Upper lobe of left lung (tissue), 6 donors: ENCODE data around the gene CRACDL. TPM values are rescaled to one million over a fixed set of nuclear protein-coding genes. Genes with fewer than 3 reads are reported as not detected.
A peak's percentile ranks its signal among the peaks of the same experiment; 100 is the strongest.

Source experiments
- ATAC-seq, 2 donors: fragments of 200-7000 bp; cut with Tn5 transposase; one replicate each; pipeline ENCODE4 v1.9.1; 2022; ENCODE audit warnings: mild to moderate bottlenecking in 2 of 2, moderate library complexity in 2 of 2; ENCODE audit not compliant: low FRiP score in 2 of 2
- DNase-seq, 2 donors: peaks; one replicate each; pipeline ENCODE4 v3.0.0-alpha.2; 2019 to 2020
- H3K27ac ChIP-seq, 4 donors: fragments of 200-600 bp; sonication (generic); one replicate each; pipeline ENCODE4 v1.5.1; 2016 to 2019
- H3K27me3 ChIP-seq, 4 donors: fragments of 200-600 bp; sonication (generic); one replicate each; pipeline ENCODE4 v1.5.1; 2017 to 2019
- H3K36me3 ChIP-seq, 4 donors: fragments of 200-600 bp; sonication (generic); one replicate each; pipeline ENCODE4 v1.5.1; 2016 to 2019
- H3K4me1 ChIP-seq, 4 donors: fragments of 200-600 bp; sonication (generic); one replicate each; pipeline ENCODE4 v1.5.1; 2018 to 2019
- H3K4me3 ChIP-seq, 4 donors: fragments of 200-600 bp; sonication (generic); one replicate each; pipeline ENCODE4 v1.5.1; 2017 to 2019; ENCODE audit warnings: mild to moderate bottlenecking in 2 of 4, moderate library complexity in 1 of 4
- H3K9me3 ChIP-seq, 4 donors: fragments of 200-600 bp; sonication (generic); one replicate each; pipeline ENCODE4 v1.5.1; 2018 to 2019
- CTCF ChIP-seq, 6 experiments: fragments of 450-650 bp in 4 of 6; fragments of 200-600 bp in 2 of 6; sonication (generic) in 2 of 6; IDR thresholded peaks; one replicate each; pipeline ENCODE4 v1.5.1; 2016 to 2019; ENCODE audit warnings: antibody characterized with exemption in 6 of 6
- EP300 ChIP-seq, 4 donors: sonication (generic); formaldehyde crosslinking; IDR thresholded peaks; one replicate each; pipeline ENCODE4 v1.5.1; 2017; ENCODE audit warnings: antibody characterized with exemption in 4 of 4, control low read depth in 2 of 4
- POLR2A ChIP-seq, 4 donors: fragments of 450-650 bp; IDR thresholded peaks; one replicate each; pipeline ENCODE4 v1.5.1; 2016 to 2017; ENCODE audit warnings: antibody characterized with exemption in 4 of 4, mild to moderate bottlenecking in 2 of 4
- POLR2AphosphoS5 ChIP-seq, 2 donors: sonication (generic); formaldehyde crosslinking; IDR thresholded peaks; one replicate each; pipeline ENCODE4 v1.5.1; 2017; ENCODE audit warnings: antibody characterized with exemption in 2 of 2
- WGBS, 2 donors: methylation state at CpG; one replicate each; pipeline ENCODE4 v1.1.5; 2017 to 2018; 5-methylcytosine and 5-hydroxymethylcytosine counted together
- total RNA-seq, 6 donors: library from RNA; depleted of rRNA in 4 of 6; stranded (reverse); fragments of >200 nt in 4 of 6; gene quantifications; one replicate each; pipeline versions ENCODE4 v1.1.0 to v1.2.1, GENCODE V29; 2016 to 2021
- donor health status: DM: no; HTN: no; CAD: no; lungs with moderate emphysema.
- donor health status: DM: no; HTN: yes; CAD: no; lungs with severe emphysema.

CRACDL gene
- total RNA-seq, 6 donors from 2014 or later: 14.6 to 33.4 (median 20.2) TPM

- H3K4me1 ChIP-seq: peaks cover 0 to 5% (median 2%) of the 10 kb centered on the region in 4 donors
- DNase-seq (no peak), ATAC-seq (no peak)
- no peaks in the 10 kb centered on the region for H3K27me3 ChIP-seq
- H3K36me3 ChIP-seq: no peaks in the 10 kb centered on the region
- no peak overlapping the region for H3K4me3 ChIP-seq
- 85 to 88% methylated on average over 1 of the region's 1 CpG for WGBS, 2 donors
- no peaks in the 10 kb centered on the region for H3K9me3 ChIP-seq
- TF ChIP-seq EP300 (IDR thresholded peaks at IDR 0.05) (no peak), POLR2AphosphoS5 (IDR thresholded peaks at IDR 0.05) (no peak), POLR2A (IDR thresholded peaks at IDR 0.05) (no peak), CTCF (IDR thresholded peaks at IDR 0.05) (no peak)
- H3K27ac ChIP-seq: no peak overlapping the region
Measured at GRCh38 chr2:98751748-98752147, 184.3 kb downstream of the CRACDL start.

- DNase-seq (peak in 1 of 2 donors; percentile 22), ATAC-seq (no peak)
- Histone ChIP-seq H3K9me3 (no peaks in the 10 kb centered on the region), H3K27me3 (no peaks in the 10 kb centered on the region), H3K4me3 (no peak overlapping the region), H3K4me1 (peaks cover 0 to 5% (median 2%) of the 10 kb centered on the region in 4 donors), H3K36me3 (no peaks in the 10 kb centered on the region), H3K27ac (peak overlapping the region in 1 of 4 donors; percentile 6)
- 91 to 97% methylated on average over 5 to 9 of the region's 9 CpGs for WGBS, 2 donors
- TF ChIP-seq POLR2AphosphoS5 (IDR thresholded peaks at IDR 0.05) (no peak), EP300 (IDR thresholded peaks at IDR 0.05) (no peak), CTCF (IDR thresholded peaks at IDR 0.05) (no peak), POLR2A (IDR thresholded peaks at IDR 0.05) (no peak)
Measured at GRCh38 chr2:98750593-98751282, 185.3 kb downstream of the CRACDL start.

GRCh38 chr2:98749066-98749450 is 187.0 kb downstream of the CRACDL start:
- ATAC-seq (peak; percentile 82 to 90), DNase-seq (peak in 1 of 2 donors; percentile 56)
- Histone ChIP-seq H3K27me3 (no peaks in the 10 kb centered on the region), H3K27ac (peak overlapping the region in 1 of 4 donors; percentile 62), H3K4me1 (peaks cover 2 to 7% (median 4%) of the 10 kb centered on the region in 4 donors), H3K36me3 (no peaks in the 10 kb centered on the region), H3K4me3 (no peak overlapping the region), H3K9me3 (no peaks in the 10 kb centered on the region)
- TF ChIP-seq POLR2AphosphoS5 (IDR thresholded peaks at IDR 0.05) (peak; percentile 42 to 54), EP300 (IDR thresholded peaks at IDR 0.05) (peak in 1 of 4 donors; percentile 15), POLR2A (IDR thresholded peaks at IDR 0.05) (peak in 1 of 4 donors; percentile 52), CTCF (IDR thresholded peaks at IDR 0.05) (no peak)

- ATAC-seq: peak in 1 of 2 donors; percentile 5
- no peak for TF ChIP-seq POLR2AphosphoS5 (IDR thresholded peaks at IDR 0.05)
- no peak for TF ChIP-seq POLR2A (IDR thresholded peaks at IDR 0.05)
- TF ChIP-seq EP300 (IDR thresholded peaks at IDR 0.05): no peak
- no peak for TF ChIP-seq CTCF (IDR thresholded peaks at IDR 0.05)
- Histone ChIP-seq H3K27ac (peak overlapping the region in 2 of 4 donors; percentile 37 to 62), H3K9me3 (no peaks in the 10 kb centered on the region), H3K27me3 (no peaks in the 10 kb centered on the region), H3K4me3 (no peak overlapping the region), H3K36me3 (no peaks in the 10 kb centered on the region), H3K4me1 (peaks cover 3 to 11% (median 7%) of the 10 kb centered on the region in 4 donors)
- 69 to 73% methylated on average over 13 of the region's 13 CpGs for whole genome bisulfite sequencing, 2 donors
- DNase-seq: no peak
Measured at GRCh38 chr2:98748292-98749065, 187.5 kb downstream of the CRACDL start.
